ENCODE results near the gene ARID3C. TPM values are rescaled to one million over a fixed set of nuclear protein-coding genes. Genes with fewer than 3 reads are reported as not detected.

Gene ARID3C
- total RNA-seq, 1 donor = 0.09 TPM

DNA sequence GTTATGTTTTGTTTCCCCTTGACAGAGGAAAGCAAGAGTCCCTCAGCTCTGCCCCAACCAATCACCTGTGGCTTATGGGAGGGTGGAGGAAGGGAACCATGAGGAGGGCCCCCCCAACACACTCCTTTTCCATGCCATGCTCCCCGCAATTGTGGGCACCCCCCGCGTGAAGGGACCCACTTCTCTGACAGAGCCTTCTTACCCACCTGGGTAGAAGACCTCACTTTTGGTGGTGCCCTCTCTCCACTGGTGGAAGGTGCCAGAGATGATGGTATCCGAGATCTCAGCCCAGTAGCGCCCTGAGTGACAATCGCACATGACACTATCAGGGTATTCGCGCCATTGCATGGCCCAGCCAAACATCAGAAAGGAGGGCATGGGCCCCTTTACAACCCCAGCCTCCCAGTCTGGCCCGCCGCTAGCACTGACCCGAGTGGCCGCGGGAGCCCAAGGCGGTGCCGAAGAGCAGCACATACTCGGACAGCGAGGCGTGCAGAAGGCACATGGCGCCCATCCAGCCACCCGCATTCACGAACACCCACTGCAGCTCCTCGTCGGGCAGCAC lies 8.0 kb upstream of the ARID3C start:
- peak; percentile 44 for DNase-seq (ENCODE audit: low read depth)
- peak overlapping the region; percentile 81 for H3K4me3 ChIP-seq (ENCODE audit: low read depth, low read length)
- no peak for TF ChIP-seq CTCF (IDR thresholded peaks at IDR 0.05; ENCODE audit: insufficient read depth, low read length)

DNA sequence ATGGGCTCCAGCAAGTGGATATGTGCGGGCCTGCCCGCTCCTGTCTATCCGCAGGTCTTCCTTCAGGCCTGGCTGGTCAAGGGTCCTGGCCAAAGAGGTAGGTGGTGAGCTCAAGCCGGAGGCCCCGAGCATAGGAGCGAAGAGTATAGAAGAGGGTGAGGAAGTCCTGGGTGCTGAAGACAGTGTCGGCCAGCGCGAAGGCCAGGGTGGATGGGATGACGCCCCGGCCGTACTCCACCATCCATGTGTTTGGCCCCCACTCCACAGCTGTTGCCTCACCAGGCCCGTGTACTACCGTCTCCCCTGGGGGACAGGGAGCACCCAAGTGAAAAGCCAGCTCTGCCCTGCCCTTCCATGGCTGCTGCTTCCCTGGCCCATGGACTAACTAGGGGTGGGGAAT lies 6.7 kb upstream of the ARID3C start:
- no peak for DNase-seq (ENCODE audit: low read depth)
- no peak overlapping the region for H3K4me3 ChIP-seq (ENCODE audit: low read depth, low read length)
- no peak for TF ChIP-seq CTCF (IDR thresholded peaks at IDR 0.05; ENCODE audit: insufficient read depth, low read length)

- TF ChIP-seq CTCF (IDR thresholded peaks at IDR 0.05; ENCODE audit: insufficient read depth, low read length) = no peak
- no peak for DNase-seq (ENCODE audit: low read depth)
- no peak overlapping the region for H3K4me3 ChIP-seq (ENCODE audit: low read depth, low read length)
Measured at GRCh38 chr9:34634551-34635248, 5.8 kb upstream of the ARID3C start.

DNA sequence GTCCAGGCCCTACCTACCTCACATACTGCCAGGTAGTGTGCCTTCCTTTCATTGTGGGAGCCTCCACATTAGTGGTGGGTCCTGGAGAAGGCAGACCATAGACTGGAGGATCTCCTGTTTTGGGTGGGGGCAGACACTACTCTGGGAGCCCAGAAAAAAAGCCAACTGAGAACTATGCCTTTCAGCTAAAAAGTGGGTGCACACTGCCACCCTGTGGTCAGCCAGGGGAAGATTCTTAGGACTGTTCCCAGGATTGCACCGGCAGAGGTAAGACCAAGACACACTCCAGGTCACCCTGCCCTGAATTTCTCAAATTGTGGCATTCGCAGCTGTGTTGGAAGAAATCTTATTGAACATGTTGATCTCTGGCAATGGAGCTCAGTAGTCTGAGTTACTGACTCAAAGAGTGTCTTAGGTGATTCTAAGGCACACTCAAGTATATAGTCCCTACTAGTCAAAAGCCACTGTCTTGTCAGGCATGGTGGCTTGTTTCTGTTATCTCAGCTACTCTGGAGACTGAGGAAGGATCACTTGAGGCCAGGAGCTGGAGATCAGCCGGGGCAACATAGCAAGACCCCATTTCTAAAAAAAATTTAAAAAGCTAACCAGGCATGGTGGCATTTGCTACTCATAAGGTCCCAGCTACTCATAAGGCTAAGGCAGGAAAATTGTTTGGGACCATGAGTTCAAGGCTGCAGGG lies 5.1 kb upstream of the ARID3C start:
- DNase-seq (ENCODE audit: low read depth) = peak; percentile 75
- TF ChIP-seq CTCF (IDR thresholded peaks at IDR 0.05; ENCODE audit: insufficient read depth, low read length) = peak; percentile 82
- no peak overlapping the region for H3K4me3 ChIP-seq (ENCODE audit: low read depth, low read length)

DNA sequence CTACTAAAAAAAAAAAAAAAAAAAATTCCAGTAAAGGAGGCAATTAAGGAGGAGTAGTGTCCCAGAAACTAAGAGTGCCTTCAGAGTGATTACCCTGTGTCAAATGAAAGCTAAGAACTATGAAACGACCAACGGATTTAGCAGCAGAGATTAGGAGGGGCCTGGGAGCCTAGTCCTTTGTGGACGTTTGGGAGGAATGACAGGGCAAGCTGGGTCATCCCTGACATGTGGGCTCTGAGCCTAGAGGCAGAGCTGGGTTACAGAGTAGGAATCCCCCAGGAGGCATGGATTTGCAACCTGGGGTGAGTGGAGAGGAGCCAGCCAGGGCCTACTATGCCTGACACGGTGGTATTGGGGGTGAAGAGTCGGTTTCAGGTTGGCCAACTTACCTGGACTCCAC lies 4.3 kb upstream of the ARID3C start:
- no peak for TF ChIP-seq CTCF (IDR thresholded peaks at IDR 0.05; ENCODE audit: insufficient read depth, low read length)
- no peak for DNase-seq (ENCODE audit: low read depth)
- no peak overlapping the region for H3K4me3 ChIP-seq (ENCODE audit: low read depth, low read length)

GRCh38 chr9:34630402-34631154 lies 1.7 kb upstream of the ARID3C start:
- no peak overlapping the region for H3K4me3 ChIP-seq (ENCODE audit: low read depth, low read length)
- TF ChIP-seq CTCF (IDR thresholded peaks at IDR 0.05; ENCODE audit: insufficient read depth, low read length) = no peak
- DNase-seq (ENCODE audit: low read depth) = no peak
